HT-29 (cell line): Measurements from ENCODE around the gene AGA. TPM values are rescaled to one million over a fixed set of nuclear protein-coding genes. Genes with fewer than 3 reads are reported as not detected.

ENCODE experiments used
- DNase-seq: peaks from one replicate; pipeline ENCODE4 v3.0.0-alpha.2; 2015; ENCODE audit warnings: low spot score
- total RNA-seq: library from RNA; depleted of rRNA; stranded (reverse); fragments of >200 nt; shearing (Covaris generic); gene quantifications from 2 replicates; pipeline ENCODE4 v1.2.3, GENCODE V29; 2014

Gene AGA
- total RNA-seq, 1 experiment from 2014 or later = 16.0 TPM

DNA sequence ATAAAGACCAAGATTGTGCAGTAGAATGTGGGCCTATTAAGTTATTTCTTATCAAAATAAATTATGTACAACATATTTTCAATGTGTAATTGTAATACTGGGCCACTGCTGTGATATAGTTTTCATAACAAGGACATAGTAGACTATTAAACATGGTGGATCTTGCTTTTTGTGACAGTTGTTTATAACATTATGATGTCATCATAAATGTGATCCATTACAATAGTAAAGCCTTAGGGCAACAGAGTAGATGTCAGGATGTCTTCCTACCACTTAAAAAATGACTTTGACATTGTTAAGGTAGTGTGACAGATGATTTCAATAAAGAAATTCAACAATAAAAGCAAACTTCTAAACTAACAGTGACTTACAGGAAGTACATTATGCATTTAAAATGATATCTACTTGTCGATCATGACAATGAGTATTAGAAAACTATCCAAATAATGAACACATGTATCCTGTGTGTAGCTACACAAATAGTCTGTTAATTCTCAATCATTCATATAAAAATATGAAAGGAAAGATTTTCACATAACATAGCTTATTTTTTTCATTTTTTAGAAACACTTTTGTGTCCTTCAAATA is 5.3 kb upstream of the AGA start:
- DNase-seq = no peak

DNA sequence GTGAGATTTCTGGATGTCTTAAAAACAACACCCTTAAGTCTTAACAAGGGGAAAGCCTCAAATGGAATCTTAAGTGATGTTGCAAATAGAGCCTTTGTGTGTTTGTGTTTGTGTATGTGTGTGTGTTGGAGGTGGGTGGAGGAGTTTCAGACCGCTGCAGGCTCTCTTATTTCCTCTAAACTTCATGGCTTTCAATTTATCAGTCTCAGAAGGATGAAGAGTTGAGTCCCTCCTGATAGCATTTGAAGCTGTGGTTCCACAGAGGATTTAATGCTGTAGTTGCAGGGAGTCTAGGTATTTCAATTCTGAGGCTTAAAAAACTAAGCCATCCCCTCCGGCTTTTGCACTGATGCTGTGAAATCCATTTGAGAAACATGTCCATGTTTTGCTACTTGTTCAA is 4.3 kb upstream of the AGA start:
- no peak for DNase-seq

DNA sequence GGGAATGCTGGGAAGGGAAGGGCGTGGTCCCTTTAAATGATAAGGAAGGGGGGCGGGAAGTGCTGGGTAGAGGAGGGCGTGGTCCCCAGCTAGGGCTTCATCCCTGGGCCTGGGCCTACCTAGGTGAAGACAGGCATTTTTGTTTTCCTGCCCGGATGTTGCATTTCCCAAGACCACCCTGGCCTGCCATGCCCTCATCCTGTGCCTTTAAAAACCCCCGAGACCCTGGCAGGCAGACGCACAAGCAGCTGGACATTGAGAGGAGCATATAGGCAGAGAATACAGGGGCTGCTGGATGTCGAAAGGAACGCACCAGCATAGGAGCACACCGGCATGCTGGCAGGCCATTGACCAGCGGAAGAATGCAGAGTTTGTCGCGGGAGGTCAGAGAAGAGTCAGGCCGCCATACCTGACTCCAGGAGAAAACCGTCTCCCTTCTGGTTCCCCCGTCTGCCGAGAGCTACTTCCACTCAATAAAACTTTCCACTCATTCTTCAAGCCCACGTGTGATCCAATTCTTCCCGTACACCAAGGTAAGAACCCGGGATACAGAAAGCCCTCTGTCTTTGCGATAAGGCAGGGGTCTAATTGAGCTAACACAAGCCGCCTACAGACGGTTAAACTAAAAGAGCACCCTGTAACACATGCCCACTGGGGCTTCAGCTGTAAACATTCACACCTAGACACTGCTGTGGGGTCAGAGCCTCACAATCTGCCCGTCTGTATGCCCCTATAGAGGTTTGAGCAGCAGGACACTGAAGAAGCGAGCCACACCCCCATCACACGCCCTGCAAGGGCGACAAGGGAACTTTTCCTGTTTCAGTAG is 2.9 kb upstream of the AGA start:
- DNase-seq = no peak

DNA sequence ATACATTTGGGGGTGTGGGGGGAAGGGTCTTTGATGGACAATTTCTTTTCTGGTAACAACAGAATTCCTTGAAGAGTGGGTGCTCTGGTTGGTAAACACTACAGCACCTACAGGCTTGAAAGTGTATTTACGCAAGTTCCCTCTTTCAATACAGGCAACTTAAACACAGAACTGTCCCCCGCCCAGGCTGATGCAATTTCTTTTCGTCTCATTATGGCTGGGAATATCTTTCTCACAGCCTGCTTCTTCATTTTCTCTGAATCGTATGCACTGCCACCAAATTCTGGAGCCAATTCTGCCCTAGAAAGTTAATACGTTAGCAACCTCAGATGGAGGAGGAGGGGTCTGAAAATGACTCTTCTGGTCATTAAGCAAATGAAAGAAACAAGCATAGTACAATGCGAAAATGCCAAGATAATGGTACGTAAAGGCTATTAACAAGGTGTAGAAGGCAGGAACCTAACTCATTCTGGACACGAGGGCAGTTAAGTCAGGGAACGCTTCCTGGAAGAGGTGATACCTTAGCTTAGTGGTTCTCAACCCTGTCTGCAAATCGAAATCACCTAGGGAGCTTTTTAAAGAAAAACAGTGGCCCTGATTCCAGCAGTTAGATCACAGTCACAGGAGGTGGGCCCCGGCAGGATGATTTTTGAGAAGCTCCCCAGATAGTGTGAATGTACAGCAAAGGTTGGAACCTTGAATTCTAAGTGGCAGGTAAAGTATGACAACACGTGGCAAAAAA is 1.0 kb downstream of the AGA start:
- peak; percentile 35 for DNase-seq

DNA sequence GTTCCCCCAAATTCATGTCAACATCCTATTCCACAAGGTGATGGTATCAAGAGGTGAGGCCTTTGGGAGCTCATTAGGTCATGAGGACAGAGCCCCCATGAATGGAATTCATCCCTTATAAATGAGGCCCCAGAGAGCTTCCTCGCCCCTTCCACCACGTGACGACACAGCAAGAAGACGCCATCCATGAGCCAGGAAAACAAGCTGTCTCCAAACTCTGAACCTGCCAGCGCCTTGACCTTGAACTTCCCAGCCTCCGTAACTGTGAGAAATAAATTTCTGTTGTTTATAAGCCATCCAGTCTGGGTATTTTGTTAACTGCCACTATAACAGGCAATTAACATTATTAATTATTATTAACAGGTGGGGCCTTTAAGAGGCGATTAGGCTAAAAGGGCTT is 5.8 kb downstream of the AGA start:
- DNase-seq = no peak

DNA sequence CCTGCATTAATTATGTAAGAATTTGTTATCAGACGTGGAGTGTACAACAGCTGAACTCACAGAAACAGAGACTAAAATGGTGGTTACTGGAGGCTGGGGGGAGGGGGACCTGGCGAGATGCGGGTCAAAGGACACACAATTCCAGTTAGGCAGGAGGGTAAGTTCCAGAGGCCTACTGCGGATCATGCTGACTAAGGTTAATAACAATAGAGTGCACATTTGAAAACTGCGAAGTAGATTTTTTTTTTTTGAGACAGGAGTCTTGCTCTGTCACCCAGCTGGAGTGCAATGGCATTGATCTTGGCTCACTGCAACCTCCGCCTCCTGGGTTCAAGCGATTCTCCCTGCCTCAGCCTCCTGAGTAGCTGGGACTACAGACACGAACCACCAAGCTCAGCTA is 7.6 kb downstream of the AGA start:
- no peak for DNase-seq

DNA sequence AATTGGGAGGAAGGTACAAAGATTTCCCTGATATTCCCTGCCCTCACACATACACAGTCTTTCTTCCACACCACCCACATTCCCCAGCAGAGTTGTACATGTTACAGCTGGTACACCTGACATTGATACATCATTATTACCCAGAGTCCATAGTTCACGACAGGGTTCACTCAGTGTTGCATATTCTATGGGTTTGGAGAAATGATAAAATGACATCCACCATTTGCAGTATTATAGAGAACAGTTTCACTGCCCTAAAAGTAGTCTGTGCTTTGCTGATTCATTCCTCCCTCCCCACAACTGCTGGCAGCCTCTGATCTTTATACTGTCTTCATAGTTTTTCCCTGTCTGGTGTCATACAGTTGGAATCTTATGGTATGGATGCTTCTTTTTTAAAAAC is 15.0 kb downstream of the AGA start:
- DNase-seq = no peak

DNA sequence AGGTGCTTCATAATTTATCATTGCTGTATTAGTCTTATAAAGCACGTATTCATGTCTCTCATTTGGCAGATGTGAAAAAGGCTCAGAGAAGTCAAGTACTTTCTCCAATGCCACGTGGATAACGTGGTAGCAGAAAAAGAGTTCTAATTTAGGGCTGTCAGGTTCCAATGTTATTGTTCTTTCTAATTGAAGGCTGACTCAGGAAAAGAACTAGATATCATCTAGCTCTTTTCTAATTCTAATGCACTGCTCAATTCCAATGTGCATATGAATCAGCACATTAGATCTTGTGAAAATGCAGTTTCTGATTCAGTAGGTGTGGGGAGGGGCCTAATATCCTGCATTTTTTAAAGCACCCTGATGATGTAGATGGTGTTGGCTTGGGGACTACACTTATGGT is 22.8 kb downstream of the AGA start:
- DNase-seq = no peak

DNA sequence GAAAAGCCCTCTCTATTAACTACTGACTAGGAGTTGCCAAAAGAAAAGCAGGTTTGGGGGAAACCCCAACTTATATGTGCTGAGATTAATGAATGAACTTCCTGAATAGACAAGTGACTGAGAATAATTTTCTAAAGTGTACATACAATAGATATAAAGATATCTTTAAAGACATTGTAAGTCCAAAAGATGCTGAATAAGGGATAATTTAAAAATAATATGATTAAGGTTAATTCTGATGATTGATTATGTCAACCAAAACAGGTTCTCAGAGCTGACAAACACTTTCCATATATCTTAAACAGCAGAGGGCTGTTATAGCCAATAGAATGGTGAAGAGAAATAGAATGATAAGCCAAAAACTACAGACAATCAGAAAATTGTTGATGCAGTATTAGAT is 28.6 kb downstream of the AGA start:
- DNase-seq = no peak

DNA sequence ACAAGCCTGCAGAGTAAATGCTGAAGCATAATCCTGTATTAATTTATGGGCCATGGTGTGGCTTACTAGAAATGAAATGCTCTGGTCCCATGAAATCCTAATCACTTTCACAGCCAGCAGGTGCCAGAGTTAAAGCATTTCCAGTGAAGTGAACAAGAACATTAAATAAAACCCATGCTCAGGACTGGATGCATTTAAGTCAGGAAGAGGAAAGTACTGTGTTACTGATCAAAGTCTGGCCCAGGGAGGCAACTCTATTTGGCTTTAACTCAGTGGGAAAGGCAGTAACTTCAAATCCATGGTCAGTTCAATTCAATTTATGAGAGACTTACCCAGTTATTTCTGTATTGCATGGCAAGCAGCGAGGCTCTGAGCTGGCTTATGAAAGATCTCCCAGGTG is 29.2 kb downstream of the AGA start:
- no peak for DNase-seq

DNA sequence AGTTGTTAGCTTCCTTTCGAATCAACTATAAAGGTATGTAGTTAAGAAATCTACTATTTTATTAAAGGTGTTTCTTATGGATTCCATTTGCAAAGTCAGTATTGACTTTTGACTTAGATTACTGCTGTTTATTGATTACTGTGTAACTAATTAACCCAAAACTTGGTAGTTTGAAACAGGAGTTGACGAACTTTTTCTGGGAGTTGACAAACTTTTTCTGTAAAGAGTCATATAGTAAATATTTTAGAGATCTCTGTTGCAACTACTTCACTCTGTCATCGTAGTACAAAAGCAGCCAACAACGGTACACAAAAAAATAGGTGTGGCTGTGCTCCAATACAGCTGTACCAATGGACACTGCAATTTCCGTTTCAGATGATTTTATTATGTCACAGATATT is 30.2 kb downstream of the AGA start:
- no peak for DNase-seq

DNA sequence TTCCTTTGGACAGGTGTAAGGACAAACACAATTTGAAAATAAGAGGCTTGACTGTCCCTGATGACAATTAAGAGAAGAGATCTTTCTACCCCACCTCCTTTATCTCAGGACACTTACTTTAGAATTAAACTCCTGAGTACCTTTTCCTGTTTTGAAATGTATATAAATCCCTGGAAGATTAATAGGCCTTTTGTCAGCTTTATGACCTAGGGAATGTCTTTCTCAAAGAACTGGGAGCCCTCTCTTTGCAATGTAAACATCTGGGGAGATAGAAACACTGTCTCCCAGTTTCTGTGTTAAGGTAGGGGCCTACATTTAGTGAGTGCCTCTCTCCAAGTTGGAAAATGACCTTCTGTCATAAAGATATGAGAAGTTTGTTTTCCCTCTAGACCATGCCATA is 31.7 kb downstream of the AGA start:
- DNase-seq = no peak

DNA sequence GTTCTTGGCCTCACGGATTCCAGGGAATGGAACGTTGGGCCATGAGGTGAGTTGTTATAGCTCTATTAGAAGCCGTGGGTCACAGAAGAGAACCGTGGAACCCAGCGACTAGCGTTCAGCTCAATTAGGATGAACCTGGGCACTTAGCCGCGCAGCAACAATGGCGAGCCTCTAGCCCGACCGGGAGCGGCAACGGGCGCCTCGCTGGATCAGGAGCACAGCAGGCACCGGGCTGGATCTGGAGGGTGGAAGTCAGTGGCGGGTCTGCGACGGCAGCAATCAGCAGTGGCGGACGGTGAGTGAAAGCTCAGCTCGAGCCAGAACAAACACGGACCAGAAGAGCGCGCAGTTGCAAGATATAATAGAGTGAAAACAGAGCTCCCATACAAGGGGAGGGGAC is 34.2 kb downstream of the AGA start:
- DNase-seq = no peak

DNA sequence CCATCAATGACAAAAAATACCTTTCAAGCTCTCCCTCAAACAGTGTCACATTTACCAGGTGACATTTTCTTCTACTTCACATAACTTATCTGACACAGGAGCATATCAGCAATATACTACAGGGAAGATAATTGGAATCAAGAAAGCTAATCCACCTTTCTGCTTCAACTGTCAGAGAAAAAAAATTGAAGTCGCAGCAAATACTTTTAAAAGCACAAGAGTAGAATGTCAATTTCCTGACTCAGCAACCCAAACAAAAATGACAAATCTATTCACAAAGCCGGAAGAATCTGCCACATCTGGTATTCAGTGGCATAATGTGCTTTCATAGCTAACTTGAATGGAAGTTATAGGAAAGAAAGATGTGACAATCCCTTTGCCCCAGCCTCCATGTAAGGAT is 36.7 kb downstream of the AGA start:
- DNase-seq = no peak

DNA sequence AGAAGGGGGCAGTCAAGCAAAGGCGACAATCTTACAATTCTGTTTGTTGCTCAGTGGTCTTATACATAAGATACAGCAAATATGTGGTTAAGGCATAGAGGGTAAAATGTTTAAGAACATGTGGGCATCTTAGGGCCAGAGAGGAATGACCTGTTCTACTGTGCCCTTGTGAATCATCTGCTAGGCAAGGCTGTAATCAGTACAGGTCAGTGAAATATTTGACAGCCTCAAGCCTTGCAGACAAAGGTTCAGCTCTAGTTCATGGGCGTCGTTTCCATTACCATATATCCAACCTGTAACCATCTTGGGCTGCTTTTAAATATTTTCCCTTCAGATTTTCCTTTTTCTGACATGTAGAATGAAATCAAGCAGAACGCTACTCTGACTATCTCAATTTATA is 37.3 kb downstream of the AGA start:
- no peak for DNase-seq

DNA sequence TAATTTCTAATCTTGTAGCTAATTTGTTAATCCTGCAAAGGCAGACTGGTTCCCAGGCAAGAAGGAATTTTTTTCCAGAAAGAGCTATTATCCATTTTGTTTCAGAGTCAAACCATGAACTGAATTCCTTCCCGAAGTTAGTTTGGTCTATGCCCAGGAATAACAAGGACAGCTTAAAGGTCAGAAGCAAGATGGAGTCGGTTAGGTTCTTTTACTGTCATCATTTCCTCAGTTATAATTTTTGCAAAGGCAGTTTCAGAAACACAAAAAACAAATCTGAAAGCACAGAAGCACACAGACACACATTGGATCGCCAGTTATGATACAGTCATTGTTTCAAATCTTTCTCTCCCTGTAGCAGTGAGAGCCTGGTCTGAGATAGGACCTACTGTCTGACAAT is 37.9 kb downstream of the AGA start:
- no peak for DNase-seq

DNA sequence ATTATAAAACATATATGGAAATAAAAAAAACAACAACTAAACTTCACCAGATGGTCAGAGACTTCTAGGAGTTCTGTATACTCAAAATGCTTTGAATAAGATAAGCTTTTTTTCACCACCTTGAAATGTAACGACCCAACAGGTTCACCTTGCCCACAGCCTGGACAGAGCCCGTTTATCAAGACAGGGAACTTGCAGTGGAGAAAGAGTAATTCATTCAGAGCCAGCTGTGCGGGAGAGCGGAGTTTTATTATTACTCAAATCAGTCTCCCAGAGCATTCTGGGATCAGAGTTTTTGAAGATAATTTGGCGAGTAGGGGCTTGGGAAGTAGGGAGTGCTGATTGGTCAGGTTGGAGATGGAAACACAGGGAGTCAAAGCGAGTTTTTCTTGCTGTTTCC is 38.5 kb downstream of the AGA start:
- DNase-seq = no peak

DNA sequence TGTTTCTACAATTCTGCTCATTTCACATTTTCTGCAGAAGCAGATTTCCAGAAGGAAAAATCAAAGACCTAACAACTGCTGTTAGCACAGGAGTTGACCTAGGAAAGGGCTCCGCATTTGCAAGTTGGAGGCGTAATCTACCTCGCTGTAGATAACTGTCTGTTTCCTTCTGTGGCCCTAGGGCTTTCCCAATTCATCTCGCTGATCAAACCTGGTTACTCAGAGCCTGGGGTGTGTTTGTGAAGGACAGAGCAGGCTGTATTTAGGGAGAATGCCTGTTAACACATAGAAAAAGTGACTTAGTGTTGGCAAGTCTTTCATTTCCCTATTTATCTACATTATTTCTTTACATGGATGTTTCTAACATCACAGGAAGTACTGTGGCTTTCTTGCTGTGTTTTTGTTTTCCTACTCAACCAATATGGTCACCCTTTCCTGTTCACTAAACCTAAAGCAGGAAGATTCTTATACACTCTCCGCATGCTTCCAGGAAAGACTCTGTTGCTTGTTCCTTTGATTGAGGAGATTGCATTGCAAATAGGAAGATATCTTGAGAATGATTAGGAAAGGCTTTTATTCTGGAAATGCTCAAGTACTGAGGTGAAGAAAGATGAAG is 40.5 kb downstream of the AGA start:
- DNase-seq = no peak

DNA sequence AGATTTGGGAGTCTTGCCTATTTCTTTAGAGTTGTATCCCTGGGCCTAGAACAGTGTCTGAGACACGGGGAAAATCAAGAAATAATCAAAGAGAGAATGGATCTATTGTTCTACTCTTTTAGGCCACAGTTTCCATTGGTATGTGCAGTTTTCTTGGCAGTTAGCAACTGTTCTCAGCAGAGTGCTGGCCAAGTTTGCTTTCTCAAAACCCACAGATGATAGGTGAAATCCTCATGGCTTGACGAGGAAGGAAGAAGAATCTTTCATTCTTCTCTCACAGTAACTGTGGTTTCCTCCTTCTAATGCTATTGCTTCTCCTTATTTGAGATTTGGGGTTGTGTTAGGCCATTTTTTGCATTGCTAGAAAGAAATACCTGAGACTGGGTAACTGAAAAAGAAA is 42.2 kb downstream of the AGA start:
- no peak for DNase-seq

DNA sequence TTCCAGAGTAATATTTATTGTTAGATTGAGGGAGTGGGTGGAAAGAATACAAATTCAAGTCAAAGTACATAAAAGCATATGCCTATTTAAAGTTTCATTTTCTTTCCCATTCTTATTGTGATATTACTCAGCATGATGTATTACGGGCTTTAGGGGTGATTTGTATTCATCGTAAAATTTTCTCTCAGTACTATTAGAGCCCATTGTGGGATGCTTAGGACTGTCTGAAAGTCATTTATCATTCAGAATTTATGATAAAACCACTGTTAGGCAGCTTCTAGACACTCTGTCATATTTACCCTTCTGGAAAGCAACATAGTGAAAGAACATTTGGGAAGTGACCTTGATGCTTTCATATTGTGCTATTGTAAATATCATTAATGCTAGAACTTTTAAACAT is 45.9 kb downstream of the AGA start:
- no peak for DNase-seq

DNA sequence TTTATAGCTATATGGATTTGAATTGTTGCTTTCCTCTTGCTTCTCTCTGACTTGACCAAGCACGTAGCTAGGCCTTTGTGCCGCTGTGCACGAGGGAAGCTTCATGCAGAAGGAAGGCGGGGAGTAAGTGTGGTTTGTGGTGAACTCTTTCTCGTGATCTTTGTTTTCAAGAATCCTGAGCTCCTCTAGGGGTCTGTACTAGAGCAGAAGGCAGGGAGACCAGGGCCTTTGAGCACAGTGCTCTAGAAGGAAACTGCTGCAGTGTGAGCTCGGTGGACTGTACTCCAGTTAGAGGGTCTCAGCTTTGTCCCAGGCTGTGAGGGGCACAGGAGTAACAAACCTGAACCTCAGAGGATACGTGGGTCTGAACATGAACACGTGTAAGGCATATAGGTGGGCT is 49.0 kb downstream of the AGA start:
- no peak for DNase-seq

DNA sequence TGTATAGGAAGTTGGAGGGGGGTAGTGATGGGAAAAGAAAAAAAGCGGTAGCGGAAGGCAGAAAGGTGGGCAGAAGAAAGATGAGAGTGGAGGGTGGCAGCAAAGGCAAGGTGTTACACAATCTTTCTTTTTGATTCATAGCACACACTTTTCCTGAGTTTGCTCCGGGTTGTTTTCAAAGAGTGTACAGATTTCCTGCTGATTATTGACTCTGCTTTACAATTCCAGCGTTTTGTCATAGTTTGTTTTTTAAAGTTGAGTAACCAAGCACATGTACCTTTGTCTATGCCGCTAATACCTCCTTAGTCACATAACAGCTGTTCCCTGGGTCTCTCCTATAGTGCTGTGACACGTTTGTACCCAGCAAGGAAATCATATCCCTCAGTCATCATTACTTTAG is 50.3 kb downstream of the AGA start:
- no peak for DNase-seq

DNA sequence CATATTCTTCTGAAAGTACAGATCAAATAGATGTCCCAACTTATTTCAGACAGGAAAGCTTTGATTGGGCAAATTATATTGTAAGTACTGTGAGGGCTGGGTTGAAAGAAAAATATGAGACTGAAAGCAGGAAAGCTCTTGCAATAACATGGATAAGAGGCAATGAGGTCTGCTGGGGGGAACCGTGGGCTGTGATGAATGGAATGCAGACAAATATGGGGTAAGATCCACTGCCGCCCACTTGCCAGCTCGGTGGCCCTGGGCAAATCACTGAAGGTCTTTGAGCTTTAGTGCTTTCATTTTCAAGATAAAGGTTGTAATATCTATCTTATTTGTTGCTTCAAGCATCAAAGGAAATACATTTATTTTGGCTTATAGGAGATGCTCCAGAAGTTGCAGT is 51.0 kb downstream of the AGA start:
- DNase-seq = no peak
